Measurements from ENCODE around the gene PHF20.

PHF20 gene

DNA sequence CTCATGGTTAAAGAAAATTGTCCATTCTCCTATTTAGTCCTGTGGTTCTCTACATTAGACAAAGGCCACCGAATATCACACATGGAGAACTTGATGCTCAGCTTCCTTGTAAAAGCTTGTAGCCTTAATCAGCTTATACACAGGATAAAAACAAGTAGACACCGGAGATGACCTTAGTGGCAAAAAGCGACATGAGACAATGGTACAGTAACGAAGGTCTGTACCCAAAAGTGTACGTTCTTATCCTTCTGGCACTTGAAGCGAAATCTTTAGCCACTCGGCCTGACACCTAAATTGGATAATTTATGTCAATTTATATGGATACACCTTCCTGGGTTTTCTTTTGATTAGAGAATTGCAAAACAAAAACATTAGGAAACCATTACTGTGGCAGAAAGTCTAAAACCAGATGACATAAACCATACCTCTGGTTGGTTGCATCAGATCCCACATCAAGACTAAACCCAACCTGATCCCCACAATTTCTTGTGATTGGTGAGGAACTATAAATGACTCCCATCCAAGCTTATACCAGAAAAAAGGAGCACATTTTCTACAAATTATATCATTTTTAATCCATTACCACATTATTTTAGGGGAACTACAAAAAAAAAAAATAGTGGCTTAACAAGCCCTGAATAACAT is 35.9 kb upstream of the PHF20 start:
- peak; percentile 42 for DNase-seq (ENCODE audit: insufficient read length, low spot score)
- FAIRE-seq: peak; percentile 77
- TF ChIP-seq, protein P1, sequence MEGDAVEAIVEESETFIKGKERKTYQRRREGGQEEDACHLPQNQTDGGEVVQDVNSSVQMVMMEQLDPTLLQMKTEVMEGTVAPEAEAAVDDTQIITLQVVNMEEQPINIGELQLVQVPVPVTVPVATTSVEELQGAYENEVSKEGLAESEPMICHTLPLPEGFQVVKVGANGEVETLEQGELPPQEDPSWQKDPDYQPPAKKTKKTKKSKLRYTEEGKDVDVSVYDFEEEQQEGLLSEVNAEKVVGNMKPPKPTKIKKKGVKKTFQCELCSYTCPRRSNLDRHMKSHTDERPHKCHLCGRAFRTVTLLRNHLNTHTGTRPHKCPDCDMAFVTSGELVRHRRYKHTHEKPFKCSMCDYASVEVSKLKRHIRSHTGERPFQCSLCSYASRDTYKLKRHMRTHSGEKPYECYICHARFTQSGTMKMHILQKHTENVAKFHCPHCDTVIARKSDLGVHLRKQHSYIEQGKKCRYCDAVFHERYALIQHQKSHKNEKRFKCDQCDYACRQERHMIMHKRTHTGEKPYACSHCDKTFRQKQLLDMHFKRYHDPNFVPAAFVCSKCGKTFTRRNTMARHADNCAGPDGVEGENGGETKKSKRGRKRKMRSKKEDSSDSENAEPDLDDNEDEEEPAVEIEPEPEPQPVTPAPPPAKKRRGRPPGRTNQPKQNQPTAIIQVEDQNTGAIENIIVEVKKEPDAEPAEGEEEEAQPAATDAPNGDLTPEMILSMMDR (IDR thresholded peaks at IDR 0.05; ENCODE audit: insufficient read depth, missing control alignments): no peak

DNA sequence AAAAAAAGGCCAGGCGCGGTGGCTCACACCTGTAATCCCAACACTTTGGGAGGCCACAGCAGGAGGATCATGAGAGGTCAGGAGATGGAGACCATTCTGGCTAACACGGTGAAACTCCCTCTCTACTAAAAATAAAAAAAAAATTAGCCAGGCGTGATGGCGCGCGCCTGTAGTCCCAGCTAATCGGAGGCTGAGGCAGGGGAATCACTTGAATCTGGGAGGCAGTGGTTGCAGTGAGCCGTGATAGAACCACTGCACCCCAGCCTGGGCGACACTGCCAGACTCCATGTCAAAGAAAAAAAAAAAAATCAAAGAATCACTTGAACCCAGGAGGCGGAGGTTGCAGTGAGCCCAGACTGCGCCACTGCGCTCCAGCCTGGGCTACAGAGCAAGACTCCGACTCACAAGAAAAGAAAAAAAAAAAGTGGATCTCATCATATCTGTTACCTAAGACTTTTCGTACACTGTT is 33.9 kb upstream of the PHF20 start:
- FAIRE-seq (no peak), DNase-seq (ENCODE audit: insufficient read length, low spot score) (no peak)
- TF ChIP-seq, protein P1 (IDR thresholded peaks at IDR 0.05; ENCODE audit: insufficient read depth, missing control alignments): no peak

DNA sequence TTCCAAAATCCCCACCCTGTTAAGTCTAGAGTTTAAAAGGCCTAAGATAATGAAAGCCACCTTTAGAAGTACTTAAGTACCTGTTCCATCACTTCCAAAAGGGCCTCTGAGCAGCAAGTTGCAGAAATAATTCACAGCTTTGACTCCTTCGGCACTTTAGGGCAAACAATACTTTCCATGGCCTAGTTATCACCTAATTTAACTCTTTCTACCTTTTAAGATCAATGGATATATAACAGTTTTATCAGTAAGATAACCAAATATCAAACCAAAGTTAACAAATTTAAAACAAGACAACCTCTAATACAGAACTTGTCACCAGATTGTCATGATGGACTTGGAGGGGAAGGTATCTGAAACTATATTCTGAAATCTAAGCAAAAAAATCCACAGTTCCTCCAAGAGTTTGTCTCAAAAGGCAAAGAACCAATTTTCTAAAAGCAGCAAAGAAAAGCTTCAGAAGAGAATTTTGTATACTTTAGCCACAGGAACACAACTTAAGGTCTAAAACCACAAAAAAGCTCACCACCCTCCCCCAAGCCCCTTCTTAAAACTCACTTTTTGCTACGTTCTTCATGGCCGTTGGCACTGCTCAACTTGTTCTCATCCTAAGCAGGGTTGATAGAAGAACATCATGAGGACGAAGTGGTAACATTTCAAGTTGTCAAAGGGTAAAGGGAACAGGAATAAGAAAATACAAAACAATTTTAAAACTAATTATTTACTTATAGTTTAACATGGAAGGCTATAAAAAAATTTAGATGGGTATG is 33.2 kb upstream of the PHF20 start:
- no peak for FAIRE-seq

GRCh38 chr20:35739294-35740163 is 32.3 kb upstream of the PHF20 start:
- DNase-seq (ENCODE audit: insufficient read length, low spot score) (no peak), FAIRE-seq (no peak)
- TF ChIP-seq, protein P1 (IDR thresholded peaks at IDR 0.05; ENCODE audit: insufficient read depth, missing control alignments): peak; percentile 27

More for the DNA sequence above, 33.2 kb upstream of the PHF20 start:
- no peak for DNase-seq (ENCODE audit: insufficient read length, low spot score)
- TF ChIP-seq, protein P1 (IDR thresholded peaks at IDR 0.05; ENCODE audit: insufficient read depth, missing control alignments): no peak

- DNase-seq (ENCODE audit: insufficient read length, low spot score): peak; percentile 42
- FAIRE-seq: no peak
- TF ChIP-seq, protein P1 (IDR thresholded peaks at IDR 0.05; ENCODE audit: insufficient read depth, missing control alignments): peak; percentile 14
Measured at GRCh38 chr20:35741892-35742740, 29.7 kb upstream of the PHF20 start, which contains the start of gene RBM39. TSS of gene RBM39 (minus strand) at chr20:35742260. CDS start at chr20:35740874, 1,386 bp downstream.
